CD4-positive, alpha-beta memory T cell (primary cell): ENCODE measurements around the gene TEP1. TPM values are rescaled to one million over a fixed set of nuclear protein-coding genes. Genes with fewer than 3 reads are reported as not detected.
"Not testable (repeated sequence)": the region's sequence is repeated elsewhere in the genome, so short reads cannot be mapped to it uniquely, and the experiment has no call there.

Source experiments
- CTCF ChIA-PET: fragments of 350-600 bp; sonication (Branson Sonifier 250); formaldehyde crosslinking; loops from one replicate; lab custom pipeline; 2021; ENCODE audit warnings: inconsistent platforms; ENCODE audit not compliant: partially characterized antibody; lab: Charles Lee
- POLR2A ChIA-PET: fragments of 350-600 bp; sonication (Branson Sonifier 250); formaldehyde crosslinking; loops from one replicate; lab custom pipeline; 2021; ENCODE audit not compliant: partially characterized antibody; lab: Charles Lee
- DNase-seq, 5 donors: peaks; one replicate each; pipeline versions ENCODE4 v3.0.0 to v3.0.0-alpha.2; 2020 to 2022; ENCODE audit warnings: mixed read lengths in 1 of 5
- H3K27ac ChIP-seq: one replicate; pipeline ENCODE4 v1.7.0; 2013; ENCODE audit warnings: low read depth, low read length
- H3K27me3 ChIP-seq: 2 replicates; pipeline ENCODE4 v1.7.0; 2013; ENCODE audit warnings: mild to moderate bottlenecking, low read length, moderate library complexity; ENCODE audit not compliant: insufficient read depth
- H3K36me3 ChIP-seq: 2 replicates; pipeline ENCODE4 v1.7.0; 2013; ENCODE audit warnings: mild to moderate bottlenecking, low read length, moderate library complexity; ENCODE audit not compliant: insufficient read depth
- H3K4me1 ChIP-seq: 2 replicates; pipeline ENCODE4 v1.7.0; 2013; ENCODE audit warnings: mild to moderate bottlenecking, low read length, moderate library complexity; ENCODE audit not compliant: insufficient read depth
- H3K4me3 ChIP-seq, 2 donors: one replicate each; pipeline ENCODE4 v1.7.0; 2013; ENCODE audit warnings: low read length in 2 of 2, mild to moderate bottlenecking in 1 of 2
- H3K9me3 ChIP-seq, 2 donors: one replicate each; pipeline ENCODE4 v1.7.0; 2013; ENCODE audit warnings: low read length in 2 of 2, control low read depth in 1 of 2; ENCODE audit not compliant: control insufficient read depth in 1 of 2
- H3K27ac Mint-ChIP-seq, 7 donors: one replicate each; pipeline ENCODE4 v1.8.0; 2020 to 2021; ENCODE audit warnings: mixed read lengths in 7 of 7, mild to moderate bottlenecking in 6 of 7, inconsistent platforms in 3 of 7, moderate library complexity in 3 of 7
- H3K27me3 Mint-ChIP-seq, 2 donors: one replicate each; pipeline ENCODE4 v1.8.0; 2020 to 2021; ENCODE audit warnings: mixed read lengths in 2 of 2
- H3K36me3 Mint-ChIP-seq, 2 donors: one replicate each; pipeline ENCODE4 v1.8.0; 2020 to 2021; ENCODE audit warnings: mixed read lengths in 2 of 2, inconsistent platforms in 1 of 2, mild to moderate bottlenecking in 1 of 2
- H3K4me1 Mint-ChIP-seq, 4 donors: one replicate each; pipeline ENCODE4 v1.8.0; 2020 to 2021; ENCODE audit warnings: mixed read lengths in 4 of 4, mild to moderate bottlenecking in 1 of 4
- H3K4me3 Mint-ChIP-seq, 8 donors: one replicate each; pipeline ENCODE4 v1.8.0; 2020 to 2021; ENCODE audit warnings: mixed read lengths in 8 of 8, mild to moderate bottlenecking in 7 of 8, moderate library complexity in 6 of 8, inconsistent platforms in 3 of 8
- H3K9me3 Mint-ChIP-seq, 8 donors: one replicate each; pipeline ENCODE4 v1.8.0; 2020 to 2021; ENCODE audit warnings: mixed read lengths in 8 of 8, mild to moderate bottlenecking in 5 of 8, inconsistent platforms in 3 of 8, moderate library complexity in 1 of 8
- intact Hi-C: fragments of 100-400 bp; cut with micrococcal nuclease; formaldehyde crosslinking; loops from one replicate; pipeline ENCODE4 v1.15.1; 2023
- polyA plus RNA-seq, 2 donors: library from polyadenylated mRNA; unstranded; fragments of 300-500 nt; fragmentation: Illumina TruSeq; gene quantifications; one replicate each; pipeline ENCODE4 v1.2.3, GENCODE V29; 2021
- total RNA-seq, 2 experiments: library from RNA; stranded (reverse); gene quantifications; one replicate each; pipeline ENCODE4 v1.2.3, GENCODE V29; 2021

The TEP1 gene
- total and polyA plus RNA-seq, 4 experiments from 2014 or later: 6.8 to 67.3 (median 66.7) TPM; not detected in 1

DNA sequence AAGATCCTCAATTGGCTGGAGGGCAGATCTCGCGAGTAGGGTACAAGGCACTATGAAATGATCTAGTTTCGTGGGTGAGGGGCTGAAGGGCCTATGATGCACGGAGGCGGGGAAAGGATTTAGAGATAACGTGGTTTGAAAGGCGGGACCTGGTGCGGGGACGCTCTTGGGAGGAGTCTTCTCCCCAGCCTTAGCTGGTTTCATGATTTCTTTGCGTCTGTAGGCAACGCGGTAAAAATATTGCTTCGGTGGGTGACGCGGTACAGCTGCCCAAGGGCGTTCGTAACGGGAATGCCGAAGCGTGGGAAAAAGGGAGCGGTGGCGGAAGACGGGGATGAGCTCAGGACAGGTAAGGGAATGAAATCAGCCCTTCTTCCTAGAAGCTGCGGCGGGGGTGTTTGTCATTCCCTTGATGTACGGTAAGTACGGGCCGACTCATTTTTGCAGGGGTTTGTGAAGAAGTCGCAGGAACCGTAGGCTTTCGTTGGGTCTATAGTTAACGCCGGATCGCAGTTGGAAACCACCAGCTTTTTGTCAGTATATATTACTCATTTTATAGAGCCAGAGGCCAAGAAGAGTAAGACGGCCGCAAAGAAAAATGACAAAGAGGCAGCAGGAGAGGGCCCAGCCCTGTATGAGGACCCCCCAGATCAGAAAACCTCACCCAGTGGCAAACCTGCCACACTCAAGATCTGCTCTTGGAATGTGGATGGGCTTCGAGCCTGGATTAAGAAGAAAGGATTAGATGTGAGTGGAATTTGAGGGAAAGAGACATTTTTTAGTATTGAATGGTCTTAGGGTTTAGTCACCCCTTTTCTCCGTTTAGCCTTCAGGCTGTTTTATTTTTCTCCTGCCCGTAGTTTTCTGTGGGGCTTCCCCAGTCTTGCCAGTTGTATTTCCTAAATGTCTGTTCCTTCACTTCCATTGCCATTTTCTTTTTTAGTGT is 42.3 kb upstream of the TEP1 start:
- Mint-ChIP-seq H3K4me1 (peaks cover 11 to 27% (median 21%) of the 10 kb centered on the region in 4 donors), H3K27me3 (no peaks in the 10 kb centered on the region), H3K36me3 (peaks cover 36 to 43% of the 10 kb centered on the region in 2 donors), H3K27ac (no peak overlapping the region), H3K9me3 (no peaks in the 10 kb centered on the region), H3K4me3 (no peak overlapping the region)
- DNase-seq: peak in 1 of 5 donors; percentile 93
- ChIA-PET CTCF (interaction anchor here (1.1 to 2.6 kb wide), 11 partner anchors 11 to 158 kb away, joined by 3 to 15 read pairs (median 5); partner anchors contain the start of gene PNP), POLR2A (interaction anchor here (0.8 to 4.7 kb wide), 23 partner anchors 14 to 1000 kb away, joined by 3 to 71 read pairs (median 6); partner anchors contain the start of genes CHD8, PARP2, PNP and RNASE4)
- Histone ChIP-seq H3K4me3 (peak overlapping the region; percentile 70 to 99), H3K9me3 (no peaks in the 10 kb centered on the region), H3K4me1 (peaks cover 62% of the 10 kb centered on the region), H3K27me3 (no peaks in the 10 kb centered on the region), H3K27ac (peak overlapping the region; percentile 89), H3K36me3 (peaks cover 54% of the 10 kb centered on the region)
- intact Hi-C loops: loop anchor here (1.0 kb wide), 4 partner anchors 14 to 228 kb away; partner anchors contain the start of genes PNP and TEP1

DNA sequence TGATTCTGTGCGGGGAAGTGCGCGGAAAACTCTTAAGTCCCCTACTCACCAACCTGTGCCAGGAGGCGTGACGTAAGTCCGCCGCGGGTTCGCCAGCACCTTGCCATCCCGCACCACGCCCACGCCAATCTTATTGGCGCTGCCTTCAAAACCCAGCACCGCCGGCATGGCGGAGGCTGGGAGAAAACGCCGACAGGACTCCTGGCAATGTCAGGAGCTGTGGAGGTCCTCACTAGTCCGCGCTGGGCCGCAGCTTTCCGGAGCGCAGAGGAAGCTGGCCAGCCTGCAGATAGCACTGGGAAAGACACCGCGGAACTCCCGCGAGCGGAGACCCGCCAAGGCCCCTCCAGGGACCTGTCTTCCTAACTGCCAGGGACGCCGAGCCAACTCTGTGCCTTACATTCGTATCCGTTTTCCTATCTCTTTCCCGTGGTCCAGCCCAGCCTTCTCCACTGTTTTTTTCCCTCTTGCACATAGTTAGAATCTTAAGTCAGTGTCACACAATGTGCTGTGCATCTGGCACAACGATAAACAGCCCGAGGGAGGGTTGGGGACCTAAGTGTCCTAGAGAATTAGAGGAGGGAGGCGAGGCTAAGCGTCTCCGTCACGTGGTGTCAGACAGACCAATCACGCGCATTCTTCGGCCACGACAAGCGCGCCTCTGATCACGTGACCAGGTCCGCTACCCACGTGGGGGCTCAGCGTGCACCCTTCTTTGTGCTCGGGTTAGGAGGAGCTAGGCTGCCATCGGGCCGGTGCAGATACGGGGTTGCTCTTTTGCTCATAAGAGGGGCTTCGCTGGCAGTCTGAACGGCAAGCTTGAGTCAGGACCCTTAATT is 41.4 kb upstream of the TEP1 start, which contains the start of the genes APEX1 and OSGEP:
Gene APEX1 (plus strand): TSS at position 711 of the 839 bp plus-strand sequence. CDS start 420 bp downstream, outside the sequence.
Gene OSGEP (minus strand): TSS at position 297 of the 839 bp plus-strand sequence. CDS start 129 bp downstream, at position 168.
- Histone ChIP-seq H3K36me3 (peaks cover 57% of the 10 kb centered on the region), H3K27ac (peak within 1 kb of the TSS; percentile 89), H3K4me3 (peak within 1 kb of the TSS; percentile 70 to 99), H3K9me3 (no peaks in the 10 kb centered on the region), H3K27me3 (no peaks in the 10 kb centered on the region), H3K4me1 (peaks cover 53% of the 10 kb centered on the region)
- Mint-ChIP-seq H3K36me3 (peaks cover 33 to 43% of the 10 kb centered on the region in 2 donors), H3K4me3 (peak within 1 kb of the TSS in 2 of 8 donors; percentile 13 to 23), H3K27ac (peak within 1 kb of the TSS in 2 of 7 donors; percentile 19 to 55), H3K9me3 (no peaks in the 10 kb centered on the region), H3K4me1 (peaks cover 5 to 21% (median 12%) of the 10 kb centered on the region in 4 donors), H3K27me3 (no peaks in the 10 kb centered on the region)
- POLR2A ChIA-PET: interaction anchor here (0.8 to 4.7 kb wide), 22 partner anchors 14 to 1001 kb away, joined by 3 to 71 read pairs (median 6); partner anchors contain the start of genes CHD8, PARP2, PNP and RNASE4
- CTCF ChIA-PET: interaction anchor here (0.9 to 2.6 kb wide), 11 partner anchors 10 to 159 kb away, joined by 3 to 15 read pairs (median 4); partner anchors contain the start of gene PNP
- intact Hi-C loops: loop anchor here (1.0 kb wide), 5 partner anchors 15 to 229 kb away; partner anchors contain the start of genes PARP2, PNP and TEP1
- DNase-seq: peak; percentile 96 to 99 (median 98)

DNA sequence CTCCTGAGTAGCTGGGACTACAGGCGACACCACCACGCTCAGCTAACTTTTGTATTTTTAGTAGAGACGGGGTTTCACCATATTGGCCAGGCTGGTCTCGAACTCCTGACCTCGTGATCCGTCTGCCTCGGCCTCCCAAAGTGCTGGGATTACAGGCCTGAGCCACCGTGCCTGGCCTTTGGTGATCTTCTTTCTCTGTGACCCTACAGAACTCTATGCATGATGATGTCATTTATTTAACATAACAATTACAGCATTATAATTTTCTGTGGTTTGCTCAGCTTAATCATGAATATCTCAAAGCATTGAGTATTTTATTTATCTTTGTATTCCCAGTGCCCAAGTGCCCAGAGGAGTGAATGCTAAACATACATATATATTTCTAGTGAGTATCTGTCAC is 39.5 kb upstream of the TEP1 start:
- H3K36me3 Mint-ChIP-seq: peaks cover 38 to 52% of the 10 kb centered on the region in 2 donors
- H3K4me1 ChIP-seq: peaks cover 38% of the 10 kb centered on the region
- H3K9me3 ChIP-seq, DNase-seq, H3K27ac ChIP-seq, H3K27me3 Mint-ChIP-seq, intact Hi-C loops, H3K27me3 ChIP-seq, H3K9me3 Mint-ChIP-seq, H3K4me3 ChIP-seq: not testable (repeated sequence)
- H3K4me1 Mint-ChIP-seq: peaks cover 2 to 11% (median 7%) of the 10 kb centered on the region in 4 donors
- H3K4me3 Mint-ChIP-seq: peak overlapping the region in 6 of 8 donors; percentile 16 to 62 (median 50)
- peaks cover 57% of the 10 kb centered on the region for H3K36me3 ChIP-seq
- peak overlapping the region in 3 of 7 donors; percentile 27 to 79 (median 65) for H3K27ac Mint-ChIP-seq
- CTCF ChIA-PET: interaction anchor here (0.9 to 1.7 kb wide), 3 partner anchors 39 to 125 kb away, joined by 6 read pairs; partner anchors contain the start of gene TEP1
- POLR2A ChIA-PET: interaction anchor here (0.7 to 4.7 kb wide), 5 partner anchors 9 to 229 kb away, joined by 3 to 51 read pairs (median 5); partner anchors contain the start of genes PARP2 and TEP1

DNA sequence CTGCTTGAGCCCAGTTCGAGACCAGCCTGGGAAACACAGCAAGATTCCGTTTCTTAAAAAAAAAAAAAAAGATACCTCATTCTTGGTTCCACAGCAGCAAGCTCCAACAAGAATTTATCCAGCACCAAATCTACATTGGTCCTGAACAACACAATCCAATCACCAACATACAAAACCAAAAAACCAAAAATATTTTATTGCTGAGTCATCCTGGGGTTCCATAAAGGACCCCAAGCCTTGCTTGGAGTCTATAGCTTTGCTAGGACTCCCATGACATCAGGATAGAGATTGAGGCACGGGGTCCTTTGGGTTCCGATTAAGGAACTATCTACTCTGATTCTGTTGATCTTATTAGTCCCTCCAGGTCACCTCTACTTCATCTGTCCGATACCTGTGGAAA is 33.6 kb upstream of the TEP1 start:
- H3K4me1 Mint-ChIP-seq: peaks cover 0 to 5% (median 3%) of the 10 kb centered on the region in 4 donors

DNA sequence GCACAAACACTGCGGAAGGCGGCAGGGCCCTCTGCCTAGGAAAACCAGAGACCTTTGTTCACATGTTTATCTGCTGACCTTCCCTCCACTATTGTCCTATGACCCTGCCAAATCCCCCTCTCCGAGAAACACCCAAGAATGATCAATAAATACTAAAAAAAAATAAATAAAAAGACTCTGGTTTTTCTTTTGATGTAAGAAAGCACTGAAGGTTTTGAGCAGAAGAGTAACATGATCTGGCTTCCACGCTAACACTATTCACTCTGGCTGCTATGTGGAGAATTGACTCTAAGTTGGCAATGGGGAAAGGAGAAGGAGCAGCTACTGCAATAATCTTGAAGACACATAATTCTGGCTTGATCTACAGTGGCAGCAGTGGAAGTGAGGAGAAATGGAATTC is 30.3 kb upstream of the TEP1 start:
- H3K4me3 ChIP-seq, H3K27me3 ChIP-seq, H3K4me3 Mint-ChIP-seq, POLR2A ChIA-PET, H3K9me3 Mint-ChIP-seq, H3K27ac ChIP-seq, intact Hi-C loops, H3K27me3 Mint-ChIP-seq, H3K9me3 ChIP-seq, DNase-seq, H3K27ac Mint-ChIP-seq: not testable (repeated sequence)
- H3K36me3 ChIP-seq: peaks cover 22% of the 10 kb centered on the region
- peaks cover 9 to 27% (median 15%) of the 10 kb centered on the region in 4 donors for H3K4me1 Mint-ChIP-seq
- peaks cover 17% of the 10 kb centered on the region for H3K4me1 ChIP-seq
- CTCF ChIA-PET: interaction anchor here (2.9 kb wide), 1 partner anchor 29 kb away, joined by 8 read pairs; no protein-coding TSS in a partner anchor
- peaks cover 19 to 22% of the 10 kb centered on the region in 2 donors for H3K36me3 Mint-ChIP-seq

More for the DNA sequence above, 33.6 kb upstream of the TEP1 start:
- Mint-ChIP-seq H3K27me3 (no peaks in the 10 kb centered on the region), H3K9me3 (no peaks in the 10 kb centered on the region), H3K36me3 (peaks cover 40 to 41% of the 10 kb centered on the region in 2 donors), H3K27ac (no peak overlapping the region), H3K4me3 (no peak overlapping the region)
- Histone ChIP-seq H3K9me3 (no peaks in the 10 kb centered on the region), H3K4me3 (no peak overlapping the region), H3K27me3 (no peaks in the 10 kb centered on the region), H3K27ac (no peak overlapping the region), H3K36me3 (peaks cover 48% of the 10 kb centered on the region), H3K4me1 (no peaks in the 10 kb centered on the region)
- intact Hi-C loops: no loop called here
- DNase-seq: no peak
- CTCF ChIA-PET: no interaction called here
- POLR2A ChIA-PET: no interaction called here

DNA sequence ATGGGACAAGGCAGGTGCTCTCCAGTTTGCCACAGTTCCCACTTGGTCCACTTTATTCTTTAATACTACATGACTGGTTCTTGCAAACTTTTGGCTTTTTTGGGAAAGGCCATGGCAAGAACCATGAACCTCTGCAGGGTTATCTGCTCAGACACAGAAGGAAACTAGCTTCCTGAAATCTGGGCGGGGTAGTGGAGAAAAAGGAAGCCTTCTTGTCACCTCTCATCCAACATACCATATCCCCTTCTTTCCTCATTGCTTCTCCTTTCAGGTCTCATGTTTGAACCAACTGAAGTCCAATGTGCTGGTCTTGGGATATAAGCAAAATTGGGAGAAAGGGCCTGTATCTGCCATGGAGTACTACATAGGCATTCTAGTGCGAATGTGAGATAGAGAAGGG is 28.2 kb upstream of the TEP1 start:
- H3K27ac Mint-ChIP-seq: peak overlapping the region in 2 of 7 donors; percentile 8 to 16
- Histone ChIP-seq H3K4me3 (no peak overlapping the region), H3K9me3 (no peaks in the 10 kb centered on the region), H3K27me3 (no peaks in the 10 kb centered on the region), H3K27ac (no peak overlapping the region), H3K4me1 (peaks cover 17% of the 10 kb centered on the region), H3K36me3 (peaks cover under 1% of the 10 kb centered on the region)
- DNase-seq: no peak
- intact Hi-C loops: no loop called here
- H3K9me3 Mint-ChIP-seq: no peaks in the 10 kb centered on the region
- H3K4me1 Mint-ChIP-seq: peaks cover 9 to 27% (median 15%) of the 10 kb centered on the region in 4 donors
- ChIA-PET CTCF (interaction anchor here (1.0 to 3.1 kb wide), 2 partner anchors 26 to 114 kb away, joined by 3 to 14 read pairs; no protein-coding TSS in a partner anchor), POLR2A (interaction anchor here (1.2 to 2.9 kb wide), 2 partner anchors 13 to 20 kb away, joined by 5 to 9 read pairs; partner anchors contain the start of genes APEX1, OSGEP and PIP4P1)
- no peaks in the 10 kb centered on the region for H3K27me3 Mint-ChIP-seq
- H3K36me3 Mint-ChIP-seq: peaks cover 1 to 4% of the 10 kb centered on the region in 2 donors
- no peak overlapping the region for H3K4me3 Mint-ChIP-seq
